ENCODE measurements around the gene SRGAP3.

The SRGAP3 gene

GRCh38 chr3:9204253-9204992 is 45.0 kb downstream of the SRGAP3 start:
- in situ Hi-C loops (cut with HindIII; ENCODE audit: low sequenced_read_pairs): no loop called here

- in situ Hi-C loops (cut with HindIII; ENCODE audit: low sequenced_read_pairs): no loop called here
These were observed 46.1 kb downstream of the SRGAP3 start for GRCh38 chr3:9203317-9203716.

GRCh38 chr3:9202546-9202945 is 46.9 kb downstream of the SRGAP3 start:
- in situ Hi-C loops (cut with HindIII; ENCODE audit: low sequenced_read_pairs): no loop called here

GRCh38 chr3:9201955-9202354 is 47.5 kb downstream of the SRGAP3 start:
- in situ Hi-C loops (cut with HindIII; ENCODE audit: low sequenced_read_pairs): no loop called here

- in situ Hi-C loops (cut with HindIII; ENCODE audit: low sequenced_read_pairs): no loop called here
These were observed 48.2 kb downstream of the SRGAP3 start for GRCh38 chr3:9201266-9201665.

- in situ Hi-C loops (cut with HindIII; ENCODE audit: low sequenced_read_pairs): no loop called here
These were observed 49.7 kb downstream of the SRGAP3 start for GRCh38 chr3:9199775-9200174.

- in situ Hi-C loops (cut with HindIII; ENCODE audit: low sequenced_read_pairs): no loop called here
These were observed 50.5 kb downstream of the SRGAP3 start for GRCh38 chr3:9198899-9199335.

GRCh38 chr3:9198261-9198660 is 51.2 kb downstream of the SRGAP3 start:
- in situ Hi-C loops (cut with HindIII; ENCODE audit: low sequenced_read_pairs): no loop called here

GRCh38 chr3:9196020-9196419 is 53.4 kb downstream of the SRGAP3 start:
- in situ Hi-C loops (cut with HindIII; ENCODE audit: low sequenced_read_pairs): no loop called here

- in situ Hi-C loops (cut with HindIII; ENCODE audit: low sequenced_read_pairs): no loop called here
These were observed 54.1 kb downstream of the SRGAP3 start for GRCh38 chr3:9195390-9195789.

GRCh38 chr3:9194509-9195184 is 54.8 kb downstream of the SRGAP3 start:
- in situ Hi-C loops (cut with HindIII; ENCODE audit: low sequenced_read_pairs): no loop called here

GRCh38 chr3:9193633-9194195 is 55.7 kb downstream of the SRGAP3 start:
- in situ Hi-C loops (cut with HindIII; ENCODE audit: low sequenced_read_pairs): no loop called here

- in situ Hi-C loops (cut with HindIII; ENCODE audit: low sequenced_read_pairs): no loop called here
These were observed 56.2 kb downstream of the SRGAP3 start for GRCh38 chr3:9193211-9193610.

- in situ Hi-C loops (cut with HindIII; ENCODE audit: low sequenced_read_pairs): no loop called here
These were observed 57.0 kb downstream of the SRGAP3 start for GRCh38 chr3:9192248-9193025.

- in situ Hi-C loops (cut with HindIII; ENCODE audit: low sequenced_read_pairs): no loop called here
These were observed 59.2 kb downstream of the SRGAP3 start for GRCh38 chr3:9190276-9190675.

GRCh38 chr3:9188583-9188982 is 60.9 kb downstream of the SRGAP3 start:
- in situ Hi-C loops (cut with HindIII; ENCODE audit: low sequenced_read_pairs): no loop called here

- in situ Hi-C loops (cut with HindIII; ENCODE audit: low sequenced_read_pairs): no loop called here
These were observed 63.7 kb downstream of the SRGAP3 start for GRCh38 chr3:9185701-9186100.

- in situ Hi-C loops (cut with HindIII; ENCODE audit: low sequenced_read_pairs): no loop called here
These were observed 64.4 kb downstream of the SRGAP3 start for GRCh38 chr3:9185046-9185445.

- in situ Hi-C loops (cut with HindIII; ENCODE audit: low sequenced_read_pairs): no loop called here
These were observed 65.0 kb downstream of the SRGAP3 start for GRCh38 chr3:9184461-9184835.

GRCh38 chr3:9183811-9184460 is 65.5 kb downstream of the SRGAP3 start:
- in situ Hi-C loops (cut with HindIII; ENCODE audit: low sequenced_read_pairs): no loop called here

- in situ Hi-C loops (cut with HindIII; ENCODE audit: low sequenced_read_pairs): no loop called here
These were observed 66.4 kb downstream of the SRGAP3 start for GRCh38 chr3:9183011-9183410.
